ENCODE data around the gene BRINP1.
"Not testable (repeated sequence)": the region's sequence is repeated elsewhere in the genome, so short reads cannot be mapped to it uniquely, and the experiment has no call there.

Gene BRINP1

DNA sequence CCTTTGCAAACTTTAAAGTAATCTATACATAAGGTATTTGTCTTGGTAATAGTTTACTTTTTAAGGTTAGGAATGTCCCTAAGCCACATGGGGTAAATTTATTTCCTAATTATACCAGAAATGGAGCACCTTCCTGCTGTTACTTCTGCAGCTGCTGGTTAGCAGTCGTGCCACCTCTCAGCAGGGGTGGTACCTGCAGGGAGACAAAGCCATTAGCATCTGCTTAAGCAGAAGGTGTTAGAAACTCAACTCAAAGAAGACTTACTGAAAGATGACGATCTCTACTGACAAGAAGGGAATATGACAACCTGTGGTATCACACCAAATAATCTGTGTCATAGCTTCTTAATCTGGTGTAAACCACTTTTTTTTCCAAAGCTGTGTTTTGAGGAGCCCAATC is 173.7 kb downstream of the BRINP1 start:
- DNase-seq: no peak

DNA sequence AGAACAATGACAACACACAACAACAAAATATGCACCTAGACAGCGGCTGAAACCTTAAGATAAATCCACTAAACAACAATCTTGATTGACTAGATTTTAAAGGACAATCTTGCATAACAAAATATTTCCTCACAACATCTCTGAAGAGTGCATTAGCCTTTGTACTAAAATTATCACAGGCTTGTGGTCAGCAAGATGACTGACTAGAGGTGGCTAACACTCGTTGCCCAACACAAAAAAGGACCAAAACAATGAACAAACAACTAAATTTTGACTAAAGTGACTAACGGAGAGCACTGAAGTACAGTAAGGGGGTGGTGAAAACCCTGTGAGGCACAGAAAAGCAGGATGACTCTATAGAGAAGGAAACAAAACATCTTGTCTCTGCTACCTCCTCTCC is 183.9 kb downstream of the BRINP1 start:
- no peak for DNase-seq

DNA sequence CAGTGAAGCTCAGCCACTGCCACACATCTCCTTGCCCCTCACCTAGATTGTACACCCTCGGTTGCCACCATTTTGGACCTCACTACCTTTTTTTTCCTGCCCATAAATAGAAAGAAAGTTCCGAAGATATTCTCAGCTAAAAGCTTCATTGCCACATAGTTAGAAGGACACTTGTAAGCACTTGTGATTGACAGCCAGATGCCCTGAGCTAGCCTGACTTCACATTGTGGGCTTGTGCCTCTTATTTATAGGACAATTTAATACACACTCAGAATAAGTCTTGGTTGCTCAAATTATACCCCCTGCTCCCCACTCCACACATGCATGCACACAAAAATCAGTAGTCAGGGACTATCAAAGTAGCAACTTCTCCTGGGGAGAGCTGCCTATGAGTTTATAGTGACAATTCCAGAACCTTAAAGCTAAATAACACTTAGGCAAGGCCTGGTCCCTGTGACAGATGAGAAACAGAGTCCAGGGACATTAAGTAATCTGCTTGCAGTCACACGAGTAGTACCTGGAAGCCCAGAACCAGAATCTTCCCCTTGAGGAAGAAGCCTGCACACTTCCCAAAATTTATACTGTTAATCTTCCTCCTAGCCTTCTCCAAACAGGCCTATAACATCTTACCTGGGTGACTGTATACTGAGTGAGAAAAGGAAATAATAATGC is 184.8 kb downstream of the BRINP1 start:
- DNase-seq: no peak

DNA sequence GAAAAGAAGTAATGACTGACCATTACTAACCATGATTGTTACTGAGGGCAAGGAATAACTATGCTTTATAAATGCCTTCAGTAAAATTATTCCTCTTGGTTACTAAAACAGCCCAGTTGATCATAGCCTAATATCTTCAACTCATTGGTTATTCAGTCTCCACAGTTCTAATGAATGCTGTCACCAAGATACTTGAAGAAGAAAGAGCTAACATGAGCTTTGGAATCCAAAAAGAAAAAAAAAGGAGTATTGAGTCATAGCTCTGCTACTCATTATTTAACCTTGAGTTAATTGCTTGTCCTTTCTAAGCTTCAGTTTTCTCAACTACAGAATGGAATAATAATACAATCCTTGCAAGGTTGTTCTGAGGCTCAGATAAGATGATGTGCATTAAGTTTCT is 187.7 kb downstream of the BRINP1 start:
- DNase-seq: no peak

DNA sequence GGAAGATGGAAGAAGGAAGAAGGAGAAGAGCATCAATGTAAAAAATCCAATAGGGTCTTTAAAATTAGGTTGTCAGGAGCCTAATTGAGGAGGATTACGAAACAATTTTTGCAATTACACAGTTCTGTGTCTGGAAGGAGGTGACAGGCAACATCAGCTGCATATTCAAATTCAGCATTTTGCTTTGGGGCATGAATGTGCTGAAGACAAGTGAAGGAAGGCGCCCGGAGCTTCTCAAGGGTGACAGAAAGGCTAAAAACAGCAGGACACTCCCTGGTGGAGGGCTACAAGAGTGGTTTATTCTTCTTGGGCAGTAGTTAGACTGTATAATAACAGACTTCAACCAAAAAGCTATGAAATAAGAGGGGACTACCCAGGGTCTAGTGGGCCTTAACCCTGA is 188.3 kb downstream of the BRINP1 start:
- DNase-seq: no peak

DNA sequence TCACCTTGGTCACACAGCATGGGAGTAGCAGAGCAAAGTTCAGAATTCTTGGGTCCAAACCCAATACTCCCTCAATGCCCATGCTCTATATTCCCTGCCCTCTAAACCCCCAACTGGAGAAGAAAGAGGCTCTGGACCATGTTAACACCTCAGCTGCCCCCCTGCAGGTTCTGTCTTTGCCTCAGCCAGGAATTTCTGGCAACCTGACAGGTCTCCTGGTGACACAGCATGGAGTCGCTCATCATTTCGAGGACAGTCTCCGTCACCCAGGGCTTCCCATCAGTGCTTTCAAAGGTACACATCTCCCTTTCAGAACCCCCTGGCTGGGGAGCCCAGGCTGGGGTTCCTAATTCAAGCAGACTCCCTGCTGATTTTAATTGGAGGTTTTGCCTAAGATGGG is 189.5 kb downstream of the BRINP1 start:
- no peak for DNase-seq

DNA sequence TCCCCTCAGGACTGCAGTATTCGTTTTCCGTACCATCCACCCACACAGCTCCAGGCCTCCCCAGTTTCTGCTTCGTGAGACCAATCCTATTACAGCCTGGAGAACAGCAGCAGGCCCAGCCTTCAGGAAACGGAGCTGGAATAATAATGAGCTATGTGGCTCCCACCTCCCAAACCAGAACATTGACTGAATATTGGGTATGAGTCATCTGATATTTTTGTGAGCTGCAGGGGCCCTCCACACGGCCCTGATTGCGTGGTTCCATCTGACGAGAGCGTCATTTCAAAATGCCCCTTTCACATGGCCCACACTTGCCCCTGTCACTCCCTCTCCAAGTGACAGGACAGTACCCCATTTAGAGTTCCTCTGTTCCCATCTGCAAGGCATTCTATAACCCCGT is 192.0 kb downstream of the BRINP1 start:
- DNase-seq: no peak

DNA sequence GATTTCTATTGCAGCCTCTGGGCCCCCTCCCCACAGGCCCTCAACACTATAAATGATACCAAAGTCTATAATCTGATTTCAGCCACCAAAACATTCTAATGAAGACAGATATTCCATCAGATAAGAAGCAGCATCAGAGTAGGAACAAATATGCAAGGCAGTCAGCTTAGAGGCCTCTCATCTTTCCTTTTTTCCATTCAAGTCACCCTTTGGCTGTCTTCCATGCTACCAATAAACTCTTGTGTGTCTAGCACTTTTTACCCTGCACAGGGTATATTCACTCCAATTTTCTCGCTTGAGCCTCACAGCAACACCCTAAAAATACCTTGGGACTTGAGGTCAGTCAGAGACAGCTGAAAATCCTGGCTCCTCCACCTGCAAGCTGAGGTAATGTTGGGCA is 193.7 kb downstream of the BRINP1 start:
- DNase-seq: no peak

DNA sequence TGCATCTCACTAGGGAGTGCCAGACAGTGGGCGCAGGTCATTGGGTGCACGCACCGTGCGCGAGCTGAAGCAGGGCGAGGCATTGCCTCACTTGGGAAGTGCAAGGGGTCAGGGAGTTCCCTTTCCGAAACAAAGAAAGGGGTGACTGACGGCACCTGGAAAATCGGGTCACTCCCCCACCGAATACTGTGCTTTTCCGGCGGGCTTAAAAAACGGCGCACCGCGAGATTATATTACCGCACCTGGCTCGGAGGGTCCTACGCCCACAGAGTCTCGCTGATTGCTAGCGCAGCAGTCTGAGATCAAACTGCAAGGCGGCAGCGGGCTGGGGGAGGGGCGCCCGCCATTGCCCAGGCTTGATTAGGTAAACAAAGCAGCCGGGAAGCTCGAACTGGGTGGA is 200.0 kb downstream of the BRINP1 start:
- not testable (repeated sequence) for DNase-seq

DNA sequence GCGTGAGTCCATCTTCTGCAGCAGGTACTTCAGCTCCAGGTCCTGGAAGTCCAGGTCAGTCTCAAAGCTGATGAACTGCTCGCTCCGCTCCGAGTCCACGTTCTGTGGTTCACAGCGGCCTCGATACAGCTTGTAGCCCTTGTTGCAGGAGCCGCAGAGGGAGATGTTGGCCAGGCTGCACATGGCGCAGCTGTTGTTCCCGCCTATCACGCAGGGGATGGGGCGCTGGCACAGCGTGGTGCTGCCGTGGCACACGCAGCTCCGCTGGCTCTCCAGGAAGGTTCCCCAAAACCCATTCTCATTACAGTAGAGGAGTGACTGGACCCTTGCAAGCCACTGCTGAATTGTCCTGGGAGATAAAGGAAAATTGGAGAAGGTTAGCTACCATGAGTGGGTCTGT is 201.4 kb downstream of the BRINP1 start:
- DNase-seq: no peak

DNA sequence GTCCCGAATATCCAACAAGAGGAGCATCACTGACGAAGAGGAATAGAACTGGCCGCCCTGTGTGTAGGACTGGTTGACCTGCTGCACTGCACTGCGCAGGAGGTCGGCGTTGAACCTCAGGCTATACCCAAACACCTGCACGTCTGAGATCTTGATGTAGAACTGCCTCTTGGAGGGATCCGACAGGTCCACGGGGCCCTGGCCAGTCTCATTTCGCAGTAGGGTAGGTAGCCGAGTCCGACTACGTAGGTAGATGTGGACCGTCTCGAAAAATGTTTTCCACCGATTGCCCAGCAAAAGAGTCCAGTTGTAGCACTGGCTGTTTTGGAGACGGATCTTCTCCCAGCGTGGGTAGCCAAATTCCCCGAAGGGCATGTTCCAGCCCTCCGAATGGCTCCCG is 202.0 kb downstream of the BRINP1 start:
- no peak for DNase-seq

DNA sequence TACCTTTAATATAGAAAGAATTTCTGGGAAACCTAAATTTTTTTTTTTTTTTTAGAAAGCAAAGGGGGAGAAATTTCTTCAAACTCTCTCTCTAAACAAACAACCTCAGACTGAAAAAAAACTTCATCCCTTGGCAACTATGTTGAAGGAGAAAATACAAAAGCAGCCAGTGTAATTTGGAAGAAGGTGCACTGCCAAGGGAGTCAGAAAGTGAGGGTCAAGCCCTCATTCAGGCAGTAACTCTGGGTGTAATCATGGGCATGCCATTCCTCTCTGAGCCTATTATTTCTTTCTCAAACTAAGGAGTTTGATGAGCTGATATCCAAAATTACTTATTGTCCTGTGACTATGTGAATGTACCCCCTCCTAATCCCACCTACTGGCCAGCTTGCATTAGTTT is 203.1 kb downstream of the BRINP1 start:
- no peak for DNase-seq

DNA sequence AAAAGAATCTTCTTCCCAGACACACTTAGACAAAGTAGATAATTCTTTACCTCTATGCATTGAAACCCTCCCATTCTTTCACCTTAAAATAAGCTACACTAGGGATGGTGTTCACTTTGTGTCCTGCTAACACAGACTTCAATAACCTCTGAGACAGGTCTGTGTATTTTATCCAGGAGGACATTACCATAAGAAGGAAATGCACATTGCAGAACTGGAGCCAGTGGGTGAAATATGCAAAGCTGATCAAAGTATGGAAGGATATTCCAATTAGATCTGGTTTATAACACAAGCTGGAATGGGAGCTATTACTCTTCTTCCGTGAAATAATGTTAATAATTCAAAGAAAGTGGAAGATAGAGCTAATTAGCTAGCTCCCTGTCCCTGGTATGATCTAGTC is 204.1 kb downstream of the BRINP1 start:
- DNase-seq: no peak

DNA sequence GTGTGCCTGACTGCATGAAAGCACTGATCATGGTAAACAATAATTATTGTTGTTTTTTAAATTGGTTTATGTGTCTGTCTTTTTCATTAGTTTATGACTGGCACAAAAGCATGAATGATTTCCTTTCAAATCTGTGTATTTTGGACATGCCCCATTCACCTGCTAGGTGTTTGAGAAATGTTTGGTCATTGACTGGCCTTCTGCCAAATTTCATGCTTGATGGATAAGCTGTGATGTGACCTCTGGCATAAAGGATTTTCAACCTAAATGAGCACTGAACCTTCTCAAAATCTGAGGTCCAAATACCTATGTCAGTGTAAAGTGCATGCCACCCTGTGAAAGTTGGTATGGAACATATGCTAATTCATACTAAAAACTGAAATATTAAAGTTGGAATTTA is 204.5 kb downstream of the BRINP1 start:
- DNase-seq: no peak

DNA sequence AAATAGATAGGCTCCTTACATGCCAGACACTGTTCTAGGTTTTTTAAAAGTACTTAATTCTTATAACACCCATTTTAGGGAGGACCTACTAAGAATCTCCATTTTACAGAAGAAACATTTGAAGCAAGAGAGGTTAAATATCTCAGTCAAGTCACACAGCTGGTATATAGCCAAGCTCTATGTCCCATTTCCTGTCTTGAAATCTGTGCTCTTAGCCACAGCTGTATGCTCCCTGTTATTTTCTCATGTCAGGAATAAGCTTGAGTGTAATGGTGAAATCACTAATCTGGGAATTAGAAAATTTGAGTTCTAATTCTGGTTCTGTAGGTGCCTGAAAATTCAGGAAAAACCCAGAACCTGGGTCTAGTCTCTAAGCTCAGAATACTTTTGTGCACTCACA is 208.7 kb downstream of the BRINP1 start:
- no peak for DNase-seq

DNA sequence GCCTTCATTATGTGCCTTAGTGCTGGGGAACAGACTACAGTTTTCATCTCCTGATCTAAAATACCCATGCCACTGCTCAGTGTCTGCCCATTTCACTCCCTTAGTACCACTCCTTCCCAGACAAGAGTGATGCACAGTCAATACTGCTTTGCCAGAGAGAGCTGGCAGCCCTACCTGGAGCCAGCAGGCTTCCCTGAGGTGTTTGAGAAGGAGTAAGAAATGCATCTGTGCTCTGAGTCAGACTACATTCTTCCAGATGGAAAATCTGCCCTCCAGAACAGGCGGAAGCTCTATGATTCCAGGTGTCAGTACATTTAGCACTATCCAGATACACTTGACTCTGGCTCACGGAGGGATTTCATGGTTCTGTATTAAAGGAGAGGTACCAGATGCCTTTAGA is 209.8 kb downstream of the BRINP1 start:
- no peak for DNase-seq

DNA sequence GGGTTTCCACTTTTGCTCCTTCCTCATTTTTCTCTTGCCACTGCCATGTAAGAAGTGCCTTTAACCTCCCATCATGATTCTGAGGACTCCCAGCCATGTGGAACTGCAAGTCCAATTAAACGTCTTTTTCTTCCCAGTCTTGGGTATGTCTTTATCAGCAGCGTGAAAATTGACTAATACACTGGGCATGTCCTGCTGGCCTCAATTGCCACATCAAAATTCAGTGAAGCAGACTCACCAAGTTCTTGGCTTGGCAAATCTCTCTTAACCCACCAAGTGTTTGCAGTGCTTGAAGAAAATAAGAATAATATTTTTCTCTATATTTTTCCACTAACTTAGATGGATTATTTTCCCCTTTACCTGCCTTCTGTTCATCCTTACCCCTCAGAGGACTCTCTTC is 212.0 kb downstream of the BRINP1 start:
- no peak for DNase-seq

DNA sequence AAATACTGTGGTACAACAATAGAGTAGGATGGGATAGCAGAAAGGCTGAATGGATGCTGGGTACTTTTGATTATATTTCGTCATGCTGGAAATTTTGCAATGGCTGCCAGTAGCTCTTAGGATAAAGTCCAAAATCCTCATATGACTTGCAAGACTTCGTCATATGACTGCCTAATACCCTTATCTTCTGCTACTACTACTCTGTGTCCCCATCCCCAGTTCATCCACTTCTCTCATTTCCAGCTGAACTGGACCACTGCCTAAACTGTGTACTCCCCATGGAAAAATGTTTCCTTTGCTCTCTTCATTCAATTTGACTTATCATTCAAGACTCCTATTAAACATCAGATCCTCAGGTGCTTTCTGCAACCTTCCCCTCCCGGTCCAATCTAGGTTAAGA is 212.9 kb downstream of the BRINP1 start:
- no peak for DNase-seq

DNA sequence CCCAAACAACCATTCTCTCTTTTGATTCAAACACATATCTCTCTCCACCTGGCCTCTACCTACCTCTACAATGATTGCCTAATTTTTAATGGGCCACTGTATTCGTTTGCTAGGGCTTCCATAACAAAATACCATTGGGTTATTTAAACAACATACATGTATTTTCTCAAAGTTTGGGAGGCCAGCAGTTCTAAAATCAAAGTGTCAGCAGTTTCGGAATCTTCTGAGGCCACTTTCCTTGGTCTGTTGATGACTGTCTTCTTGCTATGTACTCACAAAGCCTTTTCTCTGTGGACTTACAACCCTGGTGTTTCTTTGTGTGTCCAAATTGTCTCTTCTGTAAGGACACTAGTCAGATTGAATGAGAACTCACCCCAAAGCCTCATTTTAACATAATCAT is 214.7 kb downstream of the BRINP1 start:
- no peak for DNase-seq

DNA sequence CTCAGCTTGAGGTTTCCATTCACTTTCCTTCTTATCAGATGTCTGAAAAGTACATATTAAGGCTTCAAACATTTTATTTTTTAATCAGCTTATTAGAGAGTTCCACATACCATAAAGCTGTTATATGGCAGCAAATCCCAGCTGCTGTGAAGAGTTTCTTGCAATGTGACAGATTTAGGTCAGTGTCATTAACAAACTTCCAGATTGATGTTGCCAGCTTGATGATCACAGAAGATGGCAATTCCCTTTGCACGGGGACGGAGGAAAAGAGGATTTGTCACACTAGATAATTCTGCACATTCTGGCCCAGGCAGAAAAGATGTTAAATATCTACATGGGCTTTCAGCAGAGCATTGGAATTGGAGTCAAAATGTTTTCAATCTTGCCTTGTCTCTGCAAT is 215.8 kb downstream of the BRINP1 start:
- no peak for DNase-seq

DNA sequence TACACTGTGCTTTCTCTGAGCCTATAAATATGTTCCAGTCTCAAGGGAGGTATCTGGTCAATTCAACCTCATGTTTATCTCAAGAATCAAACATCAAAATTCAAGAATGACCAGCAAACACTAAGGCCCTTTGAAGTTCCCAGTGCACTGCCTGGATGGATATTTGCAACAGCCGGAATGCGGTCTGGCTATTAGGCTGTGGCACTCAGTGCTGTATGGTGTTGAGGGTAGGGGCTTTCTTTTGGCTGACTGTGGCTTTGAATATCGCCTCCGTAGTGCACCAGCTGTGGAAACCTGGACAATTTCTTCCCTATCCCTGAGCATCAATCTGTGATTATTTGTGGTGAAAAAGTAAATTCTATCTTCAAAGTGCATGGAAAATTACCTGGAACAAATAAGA is 220.4 kb downstream of the BRINP1 start:
- no peak for DNase-seq

DNA sequence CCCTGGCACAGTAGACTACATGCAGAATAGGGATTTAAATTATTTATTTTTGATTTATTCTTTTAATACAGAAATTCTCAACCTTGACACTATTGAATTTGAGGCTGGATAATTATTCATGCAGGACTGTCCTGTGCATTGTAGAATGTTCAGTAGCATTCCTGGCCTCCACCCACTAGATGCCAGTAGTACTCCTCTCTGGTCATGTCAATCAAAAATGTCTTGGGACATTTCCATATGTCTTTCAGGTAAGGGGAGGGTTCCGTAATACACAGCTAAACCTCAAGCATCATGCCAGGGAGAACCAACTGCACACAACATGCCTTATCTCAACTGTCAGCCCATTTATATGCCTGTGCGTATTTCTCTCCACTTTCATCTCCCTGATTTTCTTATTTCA is 231.8 kb downstream of the BRINP1 start:
- DNase-seq: no peak

DNA sequence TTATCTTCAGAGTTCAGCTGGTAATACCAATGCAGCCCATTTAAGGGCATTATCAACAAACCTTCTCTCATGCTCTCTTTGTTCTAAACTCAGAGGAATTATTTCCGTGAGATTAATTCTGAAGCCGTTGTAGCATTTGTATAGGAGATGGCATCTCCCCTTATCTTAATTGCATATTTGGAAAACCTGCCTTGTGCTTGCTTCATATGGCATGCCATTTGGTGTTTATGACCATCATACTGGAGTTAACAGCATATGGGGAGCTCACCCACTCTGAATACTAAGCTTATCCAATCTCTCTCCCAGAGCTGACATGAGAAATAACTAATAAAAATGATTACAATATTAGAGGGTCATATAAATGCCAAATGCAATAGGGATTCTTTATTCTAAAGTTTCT is 243.2 kb downstream of the BRINP1 start:
- DNase-seq: no peak

DNA sequence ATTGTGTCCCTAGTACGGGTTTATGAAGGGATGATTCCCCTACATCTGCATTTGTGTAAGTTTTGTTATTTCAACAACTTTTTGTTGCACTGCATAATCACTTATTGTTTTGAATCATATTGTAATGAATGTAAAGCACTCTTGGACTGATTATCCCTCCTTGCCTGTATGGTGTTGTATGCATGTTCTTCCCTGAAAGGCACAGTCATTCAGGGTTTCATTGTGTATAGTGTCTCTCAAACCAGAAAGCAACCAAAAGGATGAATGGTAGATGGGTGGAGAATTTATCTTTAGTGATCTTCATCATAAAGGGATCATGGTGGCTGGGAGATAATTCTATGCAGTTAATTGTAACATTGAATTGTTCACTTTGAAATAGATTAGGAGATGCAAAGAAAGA is 247.3 kb downstream of the BRINP1 start:
- DNase-seq: no peak

DNA sequence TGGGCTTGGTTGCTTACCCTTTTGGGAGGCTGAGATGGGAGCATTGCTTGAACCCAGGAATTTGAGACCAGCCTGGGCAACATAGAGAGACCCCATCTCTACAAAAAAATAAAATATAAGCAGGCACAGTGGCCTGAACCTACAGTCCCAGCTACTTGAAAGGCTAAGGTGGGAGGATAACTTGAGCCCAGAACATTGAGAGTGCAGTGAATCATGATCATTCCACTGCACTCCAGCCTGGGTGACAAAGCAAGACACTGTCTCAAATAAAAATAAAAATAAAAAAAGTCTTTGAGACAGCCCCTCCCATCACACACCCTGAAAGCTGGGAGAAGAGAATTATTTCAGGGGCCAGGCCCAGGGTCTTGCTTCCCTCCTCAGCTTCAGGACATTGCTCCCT is 251.8 kb downstream of the BRINP1 start:
- DNase-seq: no peak

Measured in inflammatory macrophage treated with lipopolysaccharide for 4 hours (primary cell).